Measurements from ENCODE around the gene SLC66A1.

The SLC66A1 gene

DNA sequence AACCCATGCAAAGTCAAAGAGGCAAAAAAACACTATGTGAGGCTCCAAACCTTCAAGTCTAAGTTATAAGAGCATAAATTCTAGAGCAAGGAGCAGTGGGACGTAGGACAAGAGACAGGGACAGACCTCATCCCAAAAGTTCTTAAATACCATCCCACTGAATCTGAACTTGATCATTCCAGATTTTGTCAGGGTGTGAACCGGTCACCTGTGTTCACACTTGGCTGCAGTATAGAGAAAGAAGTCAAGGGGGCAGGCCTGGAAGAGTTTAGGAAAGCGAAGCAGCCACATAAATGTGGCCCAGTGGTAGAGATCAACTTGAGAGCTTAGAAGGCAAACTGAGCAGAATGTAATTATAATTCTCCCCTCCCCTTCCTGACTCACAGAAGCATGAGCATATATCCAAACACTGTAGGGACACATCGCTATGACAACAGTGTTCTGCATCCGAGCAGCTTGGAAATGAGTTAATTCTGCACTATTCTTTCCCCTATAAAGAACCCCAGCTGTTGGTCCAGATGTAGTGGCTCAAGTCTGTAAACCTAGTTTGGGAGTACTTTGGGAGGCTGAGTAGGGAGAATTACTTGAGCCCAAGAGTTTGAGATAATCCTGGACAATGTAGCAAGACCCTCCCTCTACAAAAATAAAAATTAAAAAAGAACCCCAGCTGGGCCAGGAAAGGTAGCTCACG is 2.9 kb upstream of the SLC66A1 start:
- TF ChIP-seq, protein P1, sequence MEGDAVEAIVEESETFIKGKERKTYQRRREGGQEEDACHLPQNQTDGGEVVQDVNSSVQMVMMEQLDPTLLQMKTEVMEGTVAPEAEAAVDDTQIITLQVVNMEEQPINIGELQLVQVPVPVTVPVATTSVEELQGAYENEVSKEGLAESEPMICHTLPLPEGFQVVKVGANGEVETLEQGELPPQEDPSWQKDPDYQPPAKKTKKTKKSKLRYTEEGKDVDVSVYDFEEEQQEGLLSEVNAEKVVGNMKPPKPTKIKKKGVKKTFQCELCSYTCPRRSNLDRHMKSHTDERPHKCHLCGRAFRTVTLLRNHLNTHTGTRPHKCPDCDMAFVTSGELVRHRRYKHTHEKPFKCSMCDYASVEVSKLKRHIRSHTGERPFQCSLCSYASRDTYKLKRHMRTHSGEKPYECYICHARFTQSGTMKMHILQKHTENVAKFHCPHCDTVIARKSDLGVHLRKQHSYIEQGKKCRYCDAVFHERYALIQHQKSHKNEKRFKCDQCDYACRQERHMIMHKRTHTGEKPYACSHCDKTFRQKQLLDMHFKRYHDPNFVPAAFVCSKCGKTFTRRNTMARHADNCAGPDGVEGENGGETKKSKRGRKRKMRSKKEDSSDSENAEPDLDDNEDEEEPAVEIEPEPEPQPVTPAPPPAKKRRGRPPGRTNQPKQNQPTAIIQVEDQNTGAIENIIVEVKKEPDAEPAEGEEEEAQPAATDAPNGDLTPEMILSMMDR (conservative IDR thresholded peaks at IDR 0.05; ENCODE audit: low read depth, low read length) = no peak
- DNase-seq (ENCODE audit: low read depth) = peak; percentile 80
- H3K4me3 ChIP-seq (ENCODE audit: low read depth, low read length) = no peak overlapping the region

DNA sequence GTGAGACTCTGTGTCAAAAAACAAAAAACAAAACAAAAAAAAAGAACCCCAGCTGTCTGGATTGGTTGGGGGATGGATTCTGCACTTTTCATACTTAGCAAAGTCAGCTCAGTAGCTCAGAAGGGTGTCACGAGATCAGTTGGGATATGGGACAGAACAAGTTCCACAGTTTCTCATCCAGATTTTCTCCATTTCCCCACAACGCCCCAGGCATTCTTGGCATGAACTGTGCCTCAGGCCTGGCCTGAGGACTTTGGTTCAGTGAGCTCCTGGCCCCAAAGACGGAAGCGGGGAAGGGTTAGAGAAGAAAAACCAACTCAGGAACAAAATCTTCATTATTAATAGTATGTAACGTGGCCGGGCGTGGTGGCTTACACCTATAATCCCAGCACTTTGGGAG is 2.1 kb upstream of the SLC66A1 start:
- H3K4me3 ChIP-seq (ENCODE audit: low read depth, low read length) = no peak overlapping the region
- TF ChIP-seq, protein P1 (conservative IDR thresholded peaks at IDR 0.05; ENCODE audit: low read depth, low read length) = no peak
- DNase-seq (ENCODE audit: low read depth) = no peak

DNA sequence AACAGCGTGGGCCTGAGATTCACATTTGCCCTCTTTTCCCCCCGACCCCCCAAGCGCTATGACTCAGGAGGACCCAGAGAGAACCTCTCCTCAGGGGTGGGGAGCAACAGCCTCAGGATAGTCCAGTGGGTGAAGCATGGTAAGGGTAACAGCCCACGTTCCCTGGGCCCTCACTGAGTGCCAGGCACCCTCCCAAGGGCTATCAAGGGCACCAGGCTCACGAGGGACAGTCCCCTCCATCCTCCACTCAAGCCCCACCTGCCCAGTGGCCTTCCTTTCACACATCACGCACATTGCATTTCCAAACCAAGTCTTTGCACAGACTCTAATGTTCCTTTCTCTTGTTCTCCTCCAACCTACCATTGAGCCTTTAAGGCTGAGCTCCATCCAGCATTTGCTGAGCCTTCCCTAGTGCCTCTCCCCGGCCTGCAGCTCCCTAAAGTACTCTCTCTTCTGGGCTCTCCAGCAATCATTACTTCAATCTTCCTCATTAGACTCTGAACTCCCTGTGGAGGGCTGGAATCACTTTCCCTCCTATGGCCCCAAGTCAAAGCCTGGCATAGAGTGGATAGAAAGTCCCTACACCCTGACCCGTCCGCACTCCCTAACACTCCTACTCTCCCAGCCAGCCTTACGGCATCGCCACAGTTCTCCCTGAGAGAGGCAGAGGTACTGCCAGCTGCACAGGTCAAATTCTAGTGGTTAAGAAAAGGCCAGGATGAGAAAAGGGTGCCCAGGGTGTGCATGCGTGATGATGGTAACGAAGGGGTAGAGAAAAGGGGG is 1.2 kb upstream of the SLC66A1 start:
- DNase-seq (ENCODE audit: low read depth) = peak; percentile 30
- TF ChIP-seq, protein P1 (conservative IDR thresholded peaks at IDR 0.05; ENCODE audit: low read depth, low read length) = no peak
- H3K4me3 ChIP-seq (ENCODE audit: low read depth, low read length) = peak overlapping the region; percentile 63

DNA sequence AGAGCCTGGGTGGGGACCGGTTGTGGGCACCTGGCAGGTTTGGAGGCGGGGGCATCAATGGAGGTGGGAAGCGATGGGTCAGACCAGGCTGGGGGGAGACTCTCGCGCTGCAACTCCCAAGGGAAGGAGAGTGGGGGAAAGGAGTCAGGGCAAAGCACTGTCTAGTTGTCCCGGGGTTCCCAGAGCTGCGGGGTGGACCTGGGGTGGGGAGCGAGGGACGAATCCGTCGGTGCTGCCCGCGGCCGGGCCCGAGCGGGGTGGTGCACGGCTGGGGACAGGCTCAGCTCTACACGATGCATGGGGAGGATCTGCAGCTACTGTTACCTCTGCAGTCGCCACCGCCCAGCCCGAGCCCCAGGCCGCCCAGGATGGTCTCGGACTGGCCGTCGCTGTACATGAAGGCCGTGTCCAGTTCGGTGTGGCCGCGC is 609 bp upstream of the SLC66A1 start:
- TF ChIP-seq, protein P1 (conservative IDR thresholded peaks at IDR 0.05; ENCODE audit: low read depth, low read length) = no peak
- DNase-seq (ENCODE audit: low read depth) = peak; percentile 20
- peak overlapping the region; percentile 63 for H3K4me3 ChIP-seq (ENCODE audit: low read depth, low read length)

DNA sequence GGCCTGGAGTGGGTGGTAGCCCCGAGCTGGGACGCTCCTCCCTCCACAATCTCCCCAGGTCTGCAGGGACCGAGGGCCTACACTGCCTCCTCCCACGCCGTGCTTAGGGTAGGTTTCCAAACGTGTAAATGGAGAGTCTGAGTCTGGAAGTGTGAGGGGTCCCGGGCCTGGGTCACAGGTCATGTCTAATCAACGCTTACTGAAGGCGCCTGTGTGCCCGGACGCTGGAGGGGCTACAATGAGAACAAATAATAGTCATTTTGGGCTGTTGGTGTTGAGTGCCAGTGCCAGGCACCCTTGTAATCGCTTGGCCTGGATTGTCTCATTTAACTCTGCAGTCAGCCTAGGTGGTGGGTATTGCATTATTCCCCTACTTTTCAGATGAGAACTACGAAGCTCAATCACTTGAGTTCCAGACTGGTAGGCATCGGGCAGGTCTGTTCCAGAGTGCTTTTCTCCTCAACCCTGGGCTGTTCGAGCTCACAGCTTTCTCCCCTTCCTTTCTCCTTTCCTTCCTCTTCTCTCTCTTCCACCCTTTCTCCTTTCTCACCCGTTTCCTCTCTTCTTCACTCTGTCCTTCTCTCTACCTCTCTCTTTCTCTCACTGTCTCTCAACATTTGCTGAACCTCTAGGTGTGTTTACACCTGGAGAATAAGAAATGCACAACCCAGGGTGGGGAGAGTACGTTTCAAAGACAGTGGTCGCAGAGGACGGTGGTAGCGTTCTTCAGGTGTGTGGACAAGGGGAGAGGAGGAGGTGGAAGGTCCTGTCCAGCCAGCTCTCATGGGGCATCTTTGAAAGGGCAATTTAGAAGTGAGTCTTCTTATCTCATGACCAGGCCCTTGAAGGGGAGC is 883 bp downstream of the SLC66A1 start:
- TF ChIP-seq, protein P1 (conservative IDR thresholded peaks at IDR 0.05; ENCODE audit: low read depth, low read length) = no peak
- no peak for DNase-seq (ENCODE audit: low read depth)
- peak overlapping the region; percentile 79 for H3K4me3 ChIP-seq (ENCODE audit: low read depth, low read length)

DNA sequence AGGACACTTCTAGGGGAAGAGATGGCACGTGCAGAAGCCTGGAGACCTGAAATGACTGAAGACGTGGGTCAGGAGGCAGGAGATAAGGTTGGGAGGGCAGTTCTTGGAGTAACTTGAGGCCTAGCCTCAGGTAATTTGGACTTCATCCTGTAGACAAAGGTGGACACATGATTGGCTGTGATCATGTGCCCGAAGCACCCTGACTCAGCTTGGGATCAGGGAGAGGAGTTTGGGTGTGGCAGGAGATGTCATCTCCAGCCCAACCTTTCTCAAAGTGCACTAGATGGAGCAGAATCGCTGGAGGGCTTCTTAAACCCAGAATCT is 1.5 kb downstream of the SLC66A1 start:
- no peak for DNase-seq (ENCODE audit: low read depth)
- H3K4me3 ChIP-seq (ENCODE audit: low read depth, low read length) = no peak overlapping the region
- TF ChIP-seq, protein P1 (conservative IDR thresholded peaks at IDR 0.05; ENCODE audit: low read depth, low read length) = no peak

Data from choroid plexus epithelial cell (primary cell).